Mesothelial cell of epicardium (in vitro differentiated cells): ENCODE measurements around the gene CGREF1. TPM values are rescaled to one million over a fixed set of nuclear protein-coding genes. Genes with fewer than 3 reads are reported as not detected.

ENCODE experiments used
- DNase-seq, 2 experiments: peaks; one replicate each; pipeline ENCODE4 v3.0.0; 2021; ENCODE audit warnings: low spot score in 2 of 2; ENCODE audit not compliant: unreplicated experiment in 2 of 2
- H3K27ac Mint-ChIP-seq: 2 replicates; pipeline ENCODE4 v1.8.0; 2021; ENCODE audit warnings: mixed read lengths
- H3K27me3 Mint-ChIP-seq: 2 replicates; pipeline ENCODE4 v1.8.0; 2021; ENCODE audit warnings: low read depth, mixed read lengths
- H3K36me3 Mint-ChIP-seq: 2 replicates; pipeline ENCODE4 v1.8.0; 2021; ENCODE audit warnings: mixed read lengths
- H3K4me1 Mint-ChIP-seq: 2 replicates; pipeline ENCODE4 v1.8.0; 2021; ENCODE audit warnings: mixed read lengths
- H3K4me3 Mint-ChIP-seq: 2 replicates; pipeline ENCODE4 v1.8.0; 2021; ENCODE audit warnings: mild to moderate bottlenecking, moderate library complexity, mixed read lengths
- H3K9me3 Mint-ChIP-seq: 2 replicates; pipeline ENCODE4 v1.8.0; 2021; ENCODE audit warnings: mixed read lengths
- total RNA-seq: library from RNA; stranded (reverse); gene quantifications from 3 replicates; pipeline ENCODE4 v1.2.1, GENCODE V29; 2021
- TF ChIP-seq, protein P1 (sequence below): fragments of 200-600 bp; sonication (generic); IDR thresholded peaks from one replicate; pipeline ENCODE4 v1.5.0; 2021; ENCODE audit warnings: antibody characterized with exemption; ENCODE audit not compliant: unreplicated experiment

CGREF1 gene
- total RNA-seq, 1 donor from 2014 or later: 1.5 TPM

- Mint-ChIP-seq H3K4me1 (peaks cover 36% of the 10 kb centered on the region), H3K36me3 (peaks cover 16% of the 10 kb centered on the region), H3K4me3 (peak overlapping the region; percentile 99), H3K9me3 (no peaks in the 10 kb centered on the region), H3K27ac (peak overlapping the region; percentile 32), H3K27me3 (no peaks in the 10 kb centered on the region)
- TF ChIP-seq, protein P1, sequence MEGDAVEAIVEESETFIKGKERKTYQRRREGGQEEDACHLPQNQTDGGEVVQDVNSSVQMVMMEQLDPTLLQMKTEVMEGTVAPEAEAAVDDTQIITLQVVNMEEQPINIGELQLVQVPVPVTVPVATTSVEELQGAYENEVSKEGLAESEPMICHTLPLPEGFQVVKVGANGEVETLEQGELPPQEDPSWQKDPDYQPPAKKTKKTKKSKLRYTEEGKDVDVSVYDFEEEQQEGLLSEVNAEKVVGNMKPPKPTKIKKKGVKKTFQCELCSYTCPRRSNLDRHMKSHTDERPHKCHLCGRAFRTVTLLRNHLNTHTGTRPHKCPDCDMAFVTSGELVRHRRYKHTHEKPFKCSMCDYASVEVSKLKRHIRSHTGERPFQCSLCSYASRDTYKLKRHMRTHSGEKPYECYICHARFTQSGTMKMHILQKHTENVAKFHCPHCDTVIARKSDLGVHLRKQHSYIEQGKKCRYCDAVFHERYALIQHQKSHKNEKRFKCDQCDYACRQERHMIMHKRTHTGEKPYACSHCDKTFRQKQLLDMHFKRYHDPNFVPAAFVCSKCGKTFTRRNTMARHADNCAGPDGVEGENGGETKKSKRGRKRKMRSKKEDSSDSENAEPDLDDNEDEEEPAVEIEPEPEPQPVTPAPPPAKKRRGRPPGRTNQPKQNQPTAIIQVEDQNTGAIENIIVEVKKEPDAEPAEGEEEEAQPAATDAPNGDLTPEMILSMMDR: no peak
- DNase-seq: no peak
These were observed 49.5 kb downstream of the CGREF1 start for GRCh38 chr2:27069436-27069835.

- H3K36me3 Mint-ChIP-seq: peaks cover 29% of the 10 kb centered on the region
- TF ChIP-seq, protein P1: no peak
- DNase-seq: no peak
- H3K9me3 Mint-ChIP-seq: no peaks in the 10 kb centered on the region
- H3K27me3 Mint-ChIP-seq: no peaks in the 10 kb centered on the region
- H3K4me3 Mint-ChIP-seq: no peak overlapping the region
- peak overlapping the region; percentile 53 for H3K27ac Mint-ChIP-seq
- peaks cover 22% of the 10 kb centered on the region for H3K4me1 Mint-ChIP-seq
These were observed 51.5 kb downstream of the CGREF1 start for GRCh38 chr2:27067385-27067784.

DNA sequence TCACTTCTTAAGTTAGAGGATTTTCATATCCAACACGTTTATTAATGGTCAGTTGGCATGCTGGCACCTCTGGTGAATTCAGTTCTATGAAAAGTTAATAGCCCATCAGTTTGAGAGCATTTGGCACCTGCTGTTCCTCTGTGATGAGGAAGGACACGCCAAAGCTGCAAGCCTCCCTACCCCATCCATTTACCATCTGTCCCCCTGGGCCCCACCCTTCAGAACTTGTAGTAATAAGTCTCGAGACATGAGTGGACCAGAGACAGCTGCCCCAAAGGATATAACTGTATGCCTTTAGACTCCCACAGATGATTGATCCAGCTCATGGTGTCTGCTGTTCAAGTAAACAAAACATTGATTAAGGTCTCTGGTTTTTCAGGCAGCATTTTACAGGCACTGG is 53.8 kb downstream of the CGREF1 start:
- H3K27me3 Mint-ChIP-seq: no peaks in the 10 kb centered on the region
- DNase-seq: no peak
- no peak overlapping the region for H3K4me3 Mint-ChIP-seq
- TF ChIP-seq, protein P1: no peak
- no peak overlapping the region for H3K27ac Mint-ChIP-seq
- H3K36me3 Mint-ChIP-seq: peaks cover 31% of the 10 kb centered on the region
- no peaks in the 10 kb centered on the region for H3K9me3 Mint-ChIP-seq
- H3K4me1 Mint-ChIP-seq: peaks cover 8% of the 10 kb centered on the region

GRCh38 chr2:27060323-27060722 is 58.6 kb downstream of the CGREF1 start:
- H3K36me3 Mint-ChIP-seq: peaks cover 29% of the 10 kb centered on the region
- H3K4me3 Mint-ChIP-seq: no peak overlapping the region
- H3K4me1 Mint-ChIP-seq: no peaks in the 10 kb centered on the region
- H3K27ac Mint-ChIP-seq: no peak overlapping the region
- no peaks in the 10 kb centered on the region for H3K9me3 Mint-ChIP-seq
- TF ChIP-seq, protein P1: no peak
- no peaks in the 10 kb centered on the region for H3K27me3 Mint-ChIP-seq
- DNase-seq: no peak

- TF ChIP-seq, protein P1: no peak
- Mint-ChIP-seq H3K4me1 (no peaks in the 10 kb centered on the region), H3K27me3 (no peaks in the 10 kb centered on the region), H3K36me3 (peaks cover 31% of the 10 kb centered on the region), H3K4me3 (no peak overlapping the region), H3K27ac (no peak overlapping the region), H3K9me3 (no peaks in the 10 kb centered on the region)
- DNase-seq: no peak
These were observed 59.6 kb downstream of the CGREF1 start for GRCh38 chr2:27059141-27059820.

GRCh38 chr2:27058210-27058609 is 60.7 kb downstream of the CGREF1 start:
- TF ChIP-seq, protein P1: no peak
- no peaks in the 10 kb centered on the region for H3K4me1 Mint-ChIP-seq
- H3K4me3 Mint-ChIP-seq: no peak overlapping the region
- no peak overlapping the region for H3K27ac Mint-ChIP-seq
- H3K9me3 Mint-ChIP-seq: no peaks in the 10 kb centered on the region
- DNase-seq: no peak
- no peaks in the 10 kb centered on the region for H3K27me3 Mint-ChIP-seq
- H3K36me3 Mint-ChIP-seq: peaks cover 25% of the 10 kb centered on the region
